ENCODE measurements around the gene METRN. TPM values are rescaled to one million over a fixed set of nuclear protein-coding genes. Genes with fewer than 3 reads are reported as not detected.

METRN gene
- total RNA-seq, 2 donors from 2014 or later, result 36.6 to 71.9 TPM

- H3K27ac ChIP-seq, result no peak overlapping the region
- no peaks in the 10 kb centered on the region for H3K9me3 ChIP-seq
- WGBS, 2 donors, result 43 to 54% methylated on average over 5 to 7 of the region's 7 CpGs
- DNase-seq, result no peak
- intact Hi-C loops (cut with DNase I), result loop anchor here (10.0 kb wide), 1 partner anchor 471 kb away; no protein-coding TSS in a partner anchor
- H3K36me3 ChIP-seq (replicated peaks in 1 of 2; ENCODE audit: insufficient read depth in 1 of 2, low read depth in 2 of 2), result no peaks in the 10 kb centered on the region
- TF ChIP-seq CTCF (IDR thresholded peaks at IDR 0.05), result no peak
- TF ChIP-seq POLR2A (IDR thresholded peaks at IDR 0.05), result no peak
- ATAC-seq, result no peak
- H3K27me3 ChIP-seq, result peaks cover 0 to 58% of the 10 kb centered on the region in 2 donors
- H3K4me3 ChIP-seq, result no peak overlapping the region
- peaks cover 9% of the 10 kb centered on the region for H3K4me1 ChIP-seq
Observed at GRCh38 chr16:704047-704446, 10.9 kb upstream of the METRN start.

GRCh38 chr16:704552-705380, 10.2 kb upstream of the METRN start:
- H3K27me3 ChIP-seq, result peaks cover 0 to 58% of the 10 kb centered on the region in 2 donors
- no peaks in the 10 kb centered on the region for H3K36me3 ChIP-seq (replicated peaks in 1 of 2; ENCODE audit: insufficient read depth in 1 of 2, low read depth in 2 of 2)
- WGBS, 2 donors, result 9 to 20% methylated on average over 2 to 45 of the region's 50 CpGs
- no peak overlapping the region for H3K27ac ChIP-seq
- DNase-seq, result no peak
- H3K4me3 ChIP-seq, result no peak overlapping the region
- no peaks in the 10 kb centered on the region for H3K9me3 ChIP-seq
- no peak for ATAC-seq
- intact Hi-C loops (cut with DNase I), result loop anchor here (10.0 kb wide), 1 partner anchor 470 kb away; no protein-coding TSS in a partner anchor
- TF ChIP-seq POLR2A (IDR thresholded peaks at IDR 0.05) (no peak), CTCF (IDR thresholded peaks at IDR 0.05) (no peak)
- H3K4me1 ChIP-seq, result peaks cover 9% of the 10 kb centered on the region

GRCh38 chr16:705431-706188, 9.3 kb upstream of the METRN start, which contains the start of gene FBXL16:
Gene FBXL16 (minus strand): TSS chr16:705801. CDS start chr16:697405, 8,396 bp downstream.
- Histone ChIP-seq H3K27me3 (peaks cover 0 to 65% of the 10 kb centered on the region in 2 donors), H3K4me1 (peaks cover 6% of the 10 kb centered on the region), H3K9me3 (no peaks in the 10 kb centered on the region), H3K27ac (no peak within 1 kb of the TSS), H3K4me3 (no peak within 1 kb of the TSS), H3K36me3 (replicated peaks in 1 of 2; ENCODE audit: insufficient read depth in 1 of 2, low read depth in 2 of 2) (no peaks in the 10 kb centered on the region)
- DNase-seq, result no peak
- 1% methylated on average over 85 of the region's 115 CpGs; no CpG with 5 or more reads in 1 of the 2 donors for WGBS, 2 donors
- intact Hi-C loops (cut with DNase I), result loop anchor here (10.0 kb wide), 1 partner anchor 469 kb away; no protein-coding TSS in a partner anchor
- no peak for ATAC-seq
- TF ChIP-seq CTCF (IDR thresholded peaks at IDR 0.05), result no peak
- TF ChIP-seq POLR2A (IDR thresholded peaks at IDR 0.05), result no peak

GRCh38 chr16:706189-707061, 8.5 kb upstream of the METRN start:
- H3K36me3 ChIP-seq (replicated peaks in 1 of 2; ENCODE audit: insufficient read depth in 1 of 2, low read depth in 2 of 2), result no peaks in the 10 kb centered on the region
- H3K4me3 ChIP-seq, result no peak overlapping the region
- TF ChIP-seq POLR2A (IDR thresholded peaks at IDR 0.05), result no peak
- no peak for TF ChIP-seq CTCF (IDR thresholded peaks at IDR 0.05)
- peaks cover 2% of the 10 kb centered on the region for H3K4me1 ChIP-seq
- no peak overlapping the region for H3K27ac ChIP-seq
- DNase-seq (no peak), ATAC-seq (no peak)
- peaks cover 0 to 65% of the 10 kb centered on the region in 2 donors for H3K27me3 ChIP-seq
- intact Hi-C loops (cut with DNase I), result loop anchor here (10.0 kb wide), 1 partner anchor 468 kb away; no protein-coding TSS in a partner anchor
- H3K9me3 ChIP-seq, result no peaks in the 10 kb centered on the region
- 0 to 4% methylated on average over 13 to 49 of the region's 49 CpGs for whole genome bisulfite sequencing, 2 donors

Measured in body of pancreas (tissue), 4 donors.